Stimulated activated CD8-positive, alpha-beta memory T cell treated with anti-CD3 and anti-CD28 coated beads, Interleukin-7, amount 100 ng/mL, for 48 hours (primary cell): Measurements from ENCODE around the gene TBCA.
A peak's percentile ranks its signal among the peaks of the same experiment; 100 is the strongest.

Experiments used
- DNase-seq, 2 donors: peaks; one replicate each; pipeline ENCODE4 v3.0.0-alpha.2; 2020; ENCODE audit warnings: low read depth in 1 of 2; ENCODE audit errors: extremely low read depth in 1 of 2

TBCA gene

GRCh38 chr5:77775790-77776553 is at the start of gene TBCA:
Gene TBCA (minus strand): TSS chr5:77776339. CDS start chr5:77776257, 82 bp downstream.
- DNase-seq: peak; percentile 76 to 83

GRCh38 chr5:77824981-77825380 is 48.8 kb upstream of the TBCA start:
- DNase-seq: no peak

- DNase-seq: no peak
These were observed 40.5 kb upstream of the TBCA start for GRCh38 chr5:77816686-77817085.

GRCh38 chr5:77812926-77813589 is 36.9 kb upstream of the TBCA start:
- DNase-seq: no peak

- no peak for DNase-seq
These were observed 30.2 kb upstream of the TBCA start for GRCh38 chr5:77806213-77806843.

GRCh38 chr5:77798456-77798855 is 22.3 kb upstream of the TBCA start:
- DNase-seq: no peak

GRCh38 chr5:77797136-77797535 is 21.0 kb upstream of the TBCA start:
- no peak for DNase-seq

- no peak for DNase-seq
These were observed 19.7 kb upstream of the TBCA start for GRCh38 chr5:77795846-77796245.

- no peak for DNase-seq
These were observed 19.1 kb upstream of the TBCA start for GRCh38 chr5:77795268-77795667.

- DNase-seq: no peak
These were observed 15.8 kb upstream of the TBCA start for GRCh38 chr5:77791926-77792325.

- no peak for DNase-seq
These were observed 15.2 kb upstream of the TBCA start for GRCh38 chr5:77791356-77791755.

GRCh38 chr5:77785229-77785628 is 9.1 kb upstream of the TBCA start:
- no peak for DNase-seq

- no peak for DNase-seq
These were observed 8.6 kb upstream of the TBCA start for GRCh38 chr5:77784735-77785134.

- DNase-seq: no peak
These were observed 4.9 kb upstream of the TBCA start for GRCh38 chr5:77781076-77781475.

- DNase-seq: no peak
These were observed 2.8 kb upstream of the TBCA start for GRCh38 chr5:77778881-77779438.

- DNase-seq: no peak
These were observed 2.3 kb upstream of the TBCA start for GRCh38 chr5:77778398-77778797.

- DNase-seq: no peak
These were observed 1.8 kb upstream of the TBCA start for GRCh38 chr5:77777911-77778310.

- DNase-seq: no peak
These were observed 1.2 kb upstream of the TBCA start for GRCh38 chr5:77777281-77777892.

- DNase-seq: no peak
These were observed 541 bp upstream of the TBCA start for GRCh38 chr5:77776554-77777206.

GRCh38 chr5:77774981-77775789 is 954 bp downstream of the TBCA start:
- DNase-seq: no peak
